ENCODE results near the gene CHST11. TPM values are rescaled to one million over a fixed set of nuclear protein-coding genes. Genes with fewer than 3 reads are reported as not detected.
A peak's percentile ranks its signal among the peaks of the same experiment; 100 is the strongest.

CHST11 gene
- total and polyA plus RNA-seq, 9 of the 15 experiments (the other 6 are each of a cell fraction or from before 2014, with no cell fraction given) = 2.3 to 38.7 (median 15.0) TPM

DNA sequence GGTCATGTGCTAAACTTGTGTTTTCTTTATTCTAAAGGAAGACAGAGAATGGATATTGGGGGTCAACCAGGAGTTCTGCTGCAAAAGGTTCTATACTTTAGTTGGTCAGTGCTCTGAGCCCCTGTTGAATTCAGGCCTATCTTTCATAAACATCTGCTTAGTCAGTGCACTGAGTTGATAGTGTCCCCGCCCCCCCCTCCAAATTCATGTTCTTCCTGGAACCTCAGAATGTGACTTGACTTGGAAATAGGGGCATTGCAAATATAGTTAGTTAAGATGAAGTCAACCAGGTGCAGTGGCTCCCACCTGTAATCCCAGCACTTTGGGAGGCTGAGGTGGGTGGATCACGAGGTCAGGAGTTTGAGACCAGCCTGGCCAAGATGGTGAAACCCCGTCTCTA is 23.3 kb downstream of the CHST11 start (continued):
- TF ChIP-seq, protein P1, sequence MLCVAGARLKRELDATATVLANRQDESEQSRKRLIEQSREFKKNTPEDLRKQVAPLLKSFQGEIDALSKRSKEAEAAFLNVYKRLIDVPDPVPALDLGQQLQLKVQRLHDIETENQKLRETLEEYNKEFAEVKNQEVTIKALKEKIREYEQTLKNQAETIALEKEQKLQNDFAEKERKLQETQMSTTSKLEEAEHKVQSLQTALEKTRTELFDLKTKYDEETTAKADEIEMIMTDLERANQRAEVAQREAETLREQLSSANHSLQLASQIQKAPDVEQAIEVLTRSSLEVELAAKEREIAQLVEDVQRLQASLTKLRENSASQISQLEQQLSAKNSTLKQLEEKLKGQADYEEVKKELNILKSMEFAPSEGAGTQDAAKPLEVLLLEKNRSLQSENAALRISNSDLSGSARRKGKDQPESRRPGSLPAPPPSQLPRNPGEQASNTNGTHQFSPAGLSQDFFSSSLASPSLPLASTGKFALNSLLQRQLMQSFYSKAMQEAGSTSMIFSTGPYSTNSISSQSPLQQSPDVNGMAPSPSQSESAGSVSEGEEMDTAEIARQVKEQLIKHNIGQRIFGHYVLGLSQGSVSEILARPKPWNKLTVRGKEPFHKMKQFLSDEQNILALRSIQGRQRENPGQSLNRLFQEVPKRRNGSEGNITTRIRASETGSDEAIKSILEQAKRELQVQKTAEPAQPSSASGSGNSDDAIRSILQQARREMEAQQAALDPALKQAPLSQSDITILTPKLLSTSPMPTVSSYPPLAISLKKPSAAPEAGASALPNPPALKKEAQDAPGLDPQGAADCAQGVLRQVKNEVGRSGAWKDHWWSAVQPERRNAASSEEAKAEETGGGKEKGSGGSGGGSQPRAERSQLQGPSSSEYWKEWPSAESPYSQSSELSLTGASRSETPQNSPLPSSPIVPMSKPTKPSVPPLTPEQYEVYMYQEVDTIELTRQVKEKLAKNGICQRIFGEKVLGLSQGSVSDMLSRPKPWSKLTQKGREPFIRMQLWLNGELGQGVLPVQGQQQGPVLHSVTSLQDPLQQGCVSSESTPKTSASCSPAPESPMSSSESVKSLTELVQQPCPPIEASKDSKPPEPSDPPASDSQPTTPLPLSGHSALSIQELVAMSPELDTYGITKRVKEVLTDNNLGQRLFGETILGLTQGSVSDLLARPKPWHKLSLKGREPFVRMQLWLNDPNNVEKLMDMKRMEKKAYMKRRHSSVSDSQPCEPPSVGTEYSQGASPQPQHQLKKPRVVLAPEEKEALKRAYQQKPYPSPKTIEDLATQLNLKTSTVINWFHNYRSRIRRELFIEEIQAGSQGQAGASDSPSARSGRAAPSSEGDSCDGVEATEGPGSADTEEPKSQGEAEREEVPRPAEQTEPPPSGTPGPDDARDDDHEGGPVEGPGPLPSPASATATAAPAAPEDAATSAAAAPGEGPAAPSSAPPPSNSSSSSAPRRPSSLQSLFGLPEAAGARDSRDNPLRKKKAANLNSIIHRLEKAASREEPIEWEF (CRISPR knock-in tag; IDR thresholded peaks at IDR 0.05) = peak; percentile 38; the same call in 1 of the 2 replicates
- TF ChIP-seq FOXP1 (CRISPR knock-in tag; IDR thresholded peaks at IDR 0.05) (no peak), ARID2 (IDR thresholded peaks at IDR 0.05) (no peak), RAD51 (IDR thresholded peaks at IDR 0.05; ENCODE audit: borderline replicate concordance, low read depth) (no peak), FOXM1 (IDR thresholded peaks at IDR 0.05; ENCODE audit: low read depth) (no peak), FOXM1 (CRISPR knock-in tag; IDR thresholded peaks at IDR 0.05; ENCODE audit: low read depth) (no peak), RBBP5 (IDR thresholded peaks at IDR 0.05; ENCODE audit: borderline replicate concordance, insufficient read depth, low read length, poor library complexity, severe bottlenecking) (no peak), MYBL2 (IDR thresholded peaks at IDR 0.05; ENCODE audit: low read depth) (no peak), MYBL2 (CRISPR knock-in tag; IDR thresholded peaks at IDR 0.05; ENCODE audit: borderline replicate concordance) (no peak), MCM2 (IDR thresholded peaks at IDR 0.05; ENCODE audit: low read depth) (no peak)
- TF ChIP-seq, protein P2, sequence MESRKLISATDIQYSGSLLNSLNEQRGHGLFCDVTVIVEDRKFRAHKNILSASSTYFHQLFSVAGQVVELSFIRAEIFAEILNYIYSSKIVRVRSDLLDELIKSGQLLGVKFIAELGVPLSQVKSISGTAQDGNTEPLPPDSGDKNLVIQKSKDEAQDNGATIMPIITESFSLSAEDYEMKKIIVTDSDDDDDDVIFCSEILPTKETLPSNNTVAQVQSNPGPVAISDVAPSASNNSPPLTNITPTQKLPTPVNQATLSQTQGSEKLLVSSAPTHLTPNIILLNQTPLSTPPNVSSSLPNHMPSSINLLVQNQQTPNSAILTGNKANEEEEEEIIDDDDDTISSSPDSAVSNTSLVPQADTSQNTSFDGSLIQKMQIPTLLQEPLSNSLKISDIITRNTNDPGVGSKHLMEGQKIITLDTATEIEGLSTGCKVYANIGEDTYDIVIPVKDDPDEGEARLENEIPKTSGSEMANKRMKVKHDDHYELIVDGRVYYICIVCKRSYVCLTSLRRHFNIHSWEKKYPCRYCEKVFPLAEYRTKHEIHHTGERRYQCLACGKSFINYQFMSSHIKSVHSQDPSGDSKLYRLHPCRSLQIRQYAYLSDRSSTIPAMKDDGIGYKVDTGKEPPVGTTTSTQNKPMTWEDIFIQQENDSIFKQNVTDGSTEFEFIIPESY (CRISPR knock-in tag; IDR thresholded peaks at IDR 0.05) = no peak
